SK-N-SH treated with all-trans-retinoic acid at 6 μM for 48 hours (cell line): ENCODE data around the gene KIT.

Experiments used
- ATAC-seq: fragments of 200-7000 bp; cut with Tn5 transposase; 3 replicates; pipeline ENCODE4 v1.9.1; 2020; ENCODE audit warnings: mild to moderate bottlenecking, moderate library complexity
- ARNTL ChIP-seq: fragments of 450-650 bp; formaldehyde crosslinking; IDR thresholded peaks from 2 replicates; pipeline ENCODE4 v1.5.0; 2020; ENCODE audit warnings: low read depth, mild to moderate bottlenecking, moderate library complexity, borderline replicate concordance
- BACH2 ChIP-seq: fragments of 250-450 bp; sonication (Bioruptor Pico); IDR thresholded peaks from 2 replicates; pipeline ENCODE4 v1.9.0; 2021; ENCODE audit warnings: mild to moderate bottlenecking, borderline replicate concordance
- CREB5 ChIP-seq: fragments of 250-450 bp; sonication (Bioruptor Pico); IDR thresholded peaks from 2 replicates; pipeline ENCODE4 v1.5.1; 2020; ENCODE audit warnings: low read depth, mild to moderate bottlenecking, moderate library complexity
- CSDC2 ChIP-seq: fragments of 250-450 bp; sonication (Bioruptor Pico); IDR thresholded peaks from 2 replicates; pipeline ENCODE4 v1.5.0; 2020; ENCODE audit warnings: mild to moderate bottlenecking, moderate library complexity
- CSRNP3 ChIP-seq: fragments of 250-450 bp; sonication (Bioruptor Pico); IDR thresholded peaks from 2 replicates; pipeline ENCODE4 v1.5.1; 2021; ENCODE audit warnings: mild to moderate bottlenecking, moderate library complexity
- ESRRG ChIP-seq: fragments of 250-450 bp; sonication (Bioruptor Pico); IDR thresholded peaks from 2 replicates; pipeline ENCODE4 v1.6.1; 2021; ENCODE audit warnings: mild to moderate bottlenecking
- GLIS3 ChIP-seq: fragments of 250-450 bp; sonication (Bioruptor Pico); IDR thresholded peaks from 2 replicates; pipeline ENCODE4 v1.5.0; 2020; ENCODE audit warnings: mild to moderate bottlenecking, moderate library complexity
- ISL1 ChIP-seq: fragments of 250-450 bp; sonication (Bioruptor Pico); IDR thresholded peaks from 2 replicates; pipeline ENCODE4 v2.1.2; 2022; ENCODE audit warnings: mild to moderate bottlenecking, moderate library complexity
- OSR1 ChIP-seq: fragments of 250-450 bp; sonication (Bioruptor Pico); IDR thresholded peaks from 2 replicates; pipeline ENCODE4 v1.8.0; 2022; ENCODE audit warnings: moderate library complexity, mild to moderate bottlenecking, inconsistent platforms
- POU6F1 ChIP-seq: fragments of 250-450 bp; sonication (Bioruptor Pico); IDR thresholded peaks from 2 replicates; pipeline ENCODE4 v1.8.0; 2021; ENCODE audit warnings: low read depth, mild to moderate bottlenecking, moderate library complexity, borderline replicate concordance
- PPARA ChIP-seq: fragments of 250-450 bp; sonication (Bioruptor Pico); IDR thresholded peaks from 2 replicates; pipeline ENCODE4 v1.5.0; 2020; ENCODE audit warnings: mild to moderate bottlenecking, borderline replicate concordance
- RARB ChIP-seq: fragments of 250-450 bp; sonication (Bioruptor Pico); IDR thresholded peaks from 2 replicates; pipeline ENCODE4 v1.8.0; 2021; ENCODE audit warnings: mild to moderate bottlenecking, moderate library complexity
- SNAI2 ChIP-seq: fragments of 250-450 bp; sonication (Bioruptor Pico); IDR thresholded peaks from 2 replicates; pipeline ENCODE4 v1.5.0; 2020; ENCODE audit warnings: mild to moderate bottlenecking, moderate library complexity
- TCF4 ChIP-seq: fragments of 250-450 bp; sonication (Bioruptor Pico); IDR thresholded peaks from 2 replicates; pipeline ENCODE4 v1.8.0; 2021; ENCODE audit warnings: mild to moderate bottlenecking, moderate library complexity, borderline replicate concordance
- TOX ChIP-seq: fragments of 250-450 bp; sonication (Bioruptor Pico); IDR thresholded peaks from 2 replicates; pipeline ENCODE4 v1.8.0; 2021; ENCODE audit warnings: mild to moderate bottlenecking, moderate library complexity, borderline replicate concordance
- TSHZ2 ChIP-seq: fragments of 250-450 bp; sonication (Bioruptor Pico); IDR thresholded peaks from 2 replicates; pipeline ENCODE4 v1.5.0; 2020; ENCODE audit warnings: mild to moderate bottlenecking, moderate library complexity
- ZC3H10 ChIP-seq: fragments of 250-450 bp; sonication (Bioruptor Pico); IDR thresholded peaks from 2 replicates; pipeline ENCODE4 v1.5.1; 2021; ENCODE audit warnings: mild to moderate bottlenecking, moderate library complexity
- ZFP3 ChIP-seq: fragments of 250-450 bp; sonication (Bioruptor Pico); IDR thresholded peaks from 2 replicates; pipeline ENCODE4 v1.5.0; 2020; ENCODE audit warnings: mild to moderate bottlenecking, moderate library complexity
- ZFP30 ChIP-seq: fragments of 450-650 bp; formaldehyde crosslinking; IDR thresholded peaks from 2 replicates; pipeline ENCODE4 v1.5.0; 2022; ENCODE audit warnings: mild to moderate bottlenecking, moderate library complexity
- ZNF565 ChIP-seq: fragments of 450-650 bp; formaldehyde crosslinking; conservative IDR thresholded peaks from 2 replicates; pipeline ENCODE4 v1.5.0; 2020; ENCODE audit warnings: low read depth, mild to moderate bottlenecking, moderate library complexity
- ZNF8 ChIP-seq: fragments of 450-650 bp; formaldehyde crosslinking; IDR thresholded peaks from 2 replicates; pipeline ENCODE4 v1.5.0; 2020; ENCODE audit warnings: mild to moderate bottlenecking, moderate library complexity

The KIT gene

GRCh38 chr4:54683616-54684346, 26.0 kb downstream of the KIT start:
- peak; percentile 28; the same call in 1 of the 3 replicates for ATAC-seq
- TF ChIP-seq TSHZ2 (CRISPR knock-in tag) (no peak), SNAI2 (CRISPR knock-in tag) (no peak), ZC3H10 (no peak), ARNTL (CRISPR knock-in tag) (no peak), CSDC2 (CRISPR knock-in tag) (no peak), ZNF565 (no peak), ESRRG (CRISPR knock-in tag) (no peak), OSR1 (CRISPR knock-in tag) (no peak), TCF4 (no peak), CSRNP3 (CRISPR knock-in tag) (no peak), ISL1 (CRISPR knock-in tag) (no peak), POU6F1 (no peak), TOX (CRISPR knock-in tag) (no peak), PPARA (CRISPR knock-in tag) (no peak), ZFP30 (CRISPR knock-in tag) (no peak), BACH2 (CRISPR knock-in tag) (no peak)

- no peak for TF ChIP-seq ISL1 (CRISPR knock-in tag)
- no peak for TF ChIP-seq ZNF8 (CRISPR knock-in tag)
- TF ChIP-seq OSR1 (CRISPR knock-in tag): no peak
- no peak for TF ChIP-seq TSHZ2 (CRISPR knock-in tag)
- TF ChIP-seq CSDC2 (CRISPR knock-in tag): no peak
- TF ChIP-seq CSRNP3 (CRISPR knock-in tag): no peak
- no peak for TF ChIP-seq RARB (CRISPR knock-in tag)
- no peak for TF ChIP-seq GLIS3 (CRISPR knock-in tag)
- TF ChIP-seq ZC3H10: no peak
- no peak for TF ChIP-seq TCF4
- TF ChIP-seq CREB5 (CRISPR knock-in tag): no peak
- TF ChIP-seq ZFP3: no peak
- TF ChIP-seq BACH2 (CRISPR knock-in tag): no peak
- TF ChIP-seq PPARA (CRISPR knock-in tag): no peak
- no peak for TF ChIP-seq TOX (CRISPR knock-in tag)
- TF ChIP-seq ZFP30 (CRISPR knock-in tag): no peak
- TF ChIP-seq ARNTL (CRISPR knock-in tag): no peak
- ATAC-seq: no peak
Measured at GRCh38 chr4:54685810-54686209, 28.1 kb downstream of the KIT start.
